Measurements from ENCODE around the gene TMEM175.

DNA sequence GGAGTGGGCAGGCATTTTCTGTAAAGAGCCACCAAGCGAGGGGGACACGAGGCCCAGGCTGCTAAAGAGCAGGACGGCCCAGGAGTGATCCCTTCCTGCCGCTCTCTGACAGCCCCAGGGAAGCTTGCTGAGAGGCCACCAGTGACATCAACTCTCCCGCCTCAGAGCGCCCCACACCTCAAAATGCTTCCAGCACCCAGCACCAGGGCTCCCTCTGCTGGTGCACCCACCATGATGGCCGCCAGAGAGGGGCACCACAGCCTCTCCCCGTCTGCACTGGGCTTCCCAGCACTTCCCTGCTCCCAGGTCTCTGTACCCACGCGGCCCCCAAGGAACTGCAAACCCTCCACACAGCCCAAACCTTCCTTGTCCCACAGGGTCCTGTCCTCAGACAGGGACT lies 40.5 kb upstream of the TMEM175 start:
- TF ChIP-seq EZH2 (IDR thresholded peaks at IDR 0.05; ENCODE audit: insufficient read depth, poor library complexity, severe bottlenecking) = no peak
- no peak for TF ChIP-seq EZH2phosphoT487 (IDR thresholded peaks at IDR 0.05; ENCODE audit: insufficient read depth, low read depth)

All from GM23248 (cell line).